Spinal cord (tissue), 10 donors: ENCODE measurements around the gene PLVAP. TPM values are rescaled to one million over a fixed set of nuclear protein-coding genes. Genes with fewer than 3 reads are reported as not detected.
A peak's percentile ranks its signal among the peaks of the same experiment; 100 is the strongest.

Experiments
- DNase-seq, 6 donors: peaks; one replicate each; pipeline versions ENCODE4 v3.0.0 to v3.0.0-alpha.2; 2013 to 2015; ENCODE audit warnings: low spot score in 6 of 6, low read depth in 4 of 6
- H3K27ac ChIP-seq: one replicate; pipeline ENCODE4 v1.5.1; 2013; ENCODE audit warnings: low read depth, low read length, control low read depth
- H3K27me3 ChIP-seq: one replicate; pipeline ENCODE4 v1.6.1; 2013; ENCODE audit warnings: low read length; ENCODE audit not compliant: control insufficient read depth, insufficient read depth
- H3K36me3 ChIP-seq: one replicate; pipeline ENCODE4 v1.6.1; 2013; ENCODE audit warnings: low read length; ENCODE audit not compliant: control insufficient read depth, insufficient read depth
- H3K4me1 ChIP-seq: one replicate; pipeline ENCODE4 v1.6.1; 2013; ENCODE audit warnings: low read length; ENCODE audit not compliant: control insufficient read depth, insufficient read depth
- H3K4me3 ChIP-seq: one replicate; pipeline ENCODE4 v1.5.1; 2013; ENCODE audit warnings: low read depth, low read length, control low read depth
- H3K9me3 ChIP-seq: one replicate; pipeline ENCODE4 v1.6.1; 2013; ENCODE audit warnings: low read length; ENCODE audit not compliant: control insufficient read depth, insufficient read depth
- WGBS: methylation state at CpG from one replicate; pipeline ENCODE4 v1.1.5; 2013; ENCODE audit warnings: missing lambda C conversion rate; ENCODE audit not compliant: insufficient coverage; 5-methylcytosine and 5-hydroxymethylcytosine counted together
- polyA plus RNA-seq, 2 donors: library from polyadenylated mRNA; unstranded; fragments of 120-200 nt; gene quantifications; one replicate each; pipeline ENCODE4 v1.2.1, GENCODE V29; 2013; ENCODE audit not compliant: insufficient read length in 2 of 2
- total RNA-seq, 2 donors: library from RNA; depleted of rRNA in 1 of 2; stranded (reverse); fragments of 120-200 nt in 1 of 2; fragments of >200 nt in 1 of 2; gene quantifications; one replicate each; pipeline versions ENCODE4 v1.2.3 to v1.2.4, GENCODE V29; 2013 to 2014
- donor health status: healthy.

PLVAP gene
- total and polyA plus RNA-seq, 4 donors, result 5.1 to 22.3 (median 9.7) TPM

DNA sequence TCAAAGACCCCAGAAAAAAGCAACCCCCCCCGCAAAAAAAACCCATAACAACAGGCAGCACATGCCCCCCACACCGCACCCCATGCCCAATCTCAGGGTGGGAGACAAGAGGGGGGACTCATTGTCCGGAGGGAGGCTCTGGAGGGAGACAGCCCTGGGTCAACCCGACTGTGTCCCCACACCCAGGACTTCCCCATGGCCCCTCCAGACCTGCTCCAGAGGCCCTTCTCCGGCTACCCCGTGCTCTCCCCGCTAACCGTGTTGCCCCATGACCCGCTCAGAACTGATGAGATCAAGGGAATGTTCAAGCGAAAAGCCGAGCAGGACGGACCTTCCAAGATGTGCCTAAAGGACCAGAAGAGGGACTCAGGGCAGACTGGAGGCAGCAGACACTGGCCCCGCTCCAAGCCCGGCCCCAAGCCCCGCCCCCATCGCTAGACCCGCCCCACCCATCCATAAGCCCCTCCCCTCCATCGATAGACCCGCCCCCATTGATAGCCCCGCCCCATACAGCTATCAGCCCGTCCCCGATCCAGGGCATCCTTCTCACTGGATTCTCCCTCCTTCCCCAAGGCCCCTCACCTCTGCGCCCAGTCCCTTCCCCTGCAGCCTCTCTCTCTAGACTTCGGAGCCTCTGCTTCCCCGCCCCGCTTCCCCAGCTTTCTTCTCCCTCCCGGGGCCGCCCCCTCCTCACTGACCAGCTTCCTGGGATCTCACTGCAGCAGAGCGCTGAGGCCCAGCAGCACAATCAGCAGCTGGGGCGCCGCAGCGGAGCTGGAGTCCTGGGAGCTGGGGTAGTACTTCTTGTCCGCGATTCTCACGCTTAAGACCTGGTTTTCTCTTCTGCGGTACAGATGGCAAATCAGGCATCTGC lies 26.1 kb upstream of the PLVAP start:
- Histone ChIP-seq H3K36me3 (no peaks in the 10 kb centered on the region), H3K27ac (no peak overlapping the region), H3K4me3 (no peak overlapping the region), H3K27me3 (peaks cover 6% of the 10 kb centered on the region), H3K4me1 (peaks cover 19% of the 10 kb centered on the region), H3K9me3 (no peaks in the 10 kb centered on the region)
- DNase-seq, result peak in 1 of 6 donors; percentile 23
- WGBS, result 26% methylated on average over 26 of the region's 36 CpGs

- Histone ChIP-seq H3K9me3 (no peaks in the 10 kb centered on the region), H3K4me1 (peaks cover 17% of the 10 kb centered on the region), H3K27me3 (peaks cover 6% of the 10 kb centered on the region), H3K36me3 (no peaks in the 10 kb centered on the region), H3K27ac (no peak overlapping the region), H3K4me3 (no peak overlapping the region)
- DNase-seq, result no peak
- WGBS, result 89% methylated on average over 5 of the region's 6 CpGs
Measured at GRCh38 chr19:17401628-17402027, 24.5 kb upstream of the PLVAP start.

GRCh38 chr19:17398902-17399527 lies 21.9 kb upstream of the PLVAP start:
- WGBS, result 62% methylated on average over 7 of the region's 8 CpGs
- Histone ChIP-seq H3K27ac (no peak overlapping the region), H3K9me3 (no peaks in the 10 kb centered on the region), H3K27me3 (peaks cover 7% of the 10 kb centered on the region), H3K4me1 (peaks cover 3% of the 10 kb centered on the region), H3K4me3 (no peak overlapping the region), H3K36me3 (no peaks in the 10 kb centered on the region)
- DNase-seq, result no peak

DNA sequence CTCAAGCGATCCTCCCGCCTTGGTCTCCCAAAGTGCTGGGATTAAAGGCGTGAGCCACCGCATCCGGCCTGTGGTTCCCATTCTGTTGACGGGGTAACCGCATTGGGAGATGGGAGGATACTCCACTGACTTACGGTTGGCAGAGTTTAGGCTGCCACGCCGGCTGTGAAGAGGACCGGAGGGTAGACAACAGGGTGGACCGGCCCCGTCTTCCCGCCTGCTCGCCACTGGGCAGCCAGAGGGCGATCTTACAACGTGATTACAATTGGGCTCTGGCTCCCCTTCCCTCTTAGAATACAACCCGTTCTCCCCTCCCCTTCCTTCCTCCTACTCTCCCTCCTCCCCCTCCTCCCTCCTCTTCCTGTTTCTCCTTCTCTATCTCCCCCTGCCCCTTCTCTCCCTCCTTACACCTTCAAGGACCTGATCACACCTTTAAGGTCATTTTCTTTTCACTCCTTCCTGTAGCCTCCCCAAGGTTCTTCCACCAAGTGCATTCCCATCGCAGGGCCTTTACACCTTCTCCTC lies 17.8 kb upstream of the PLVAP start:
- H3K4me3 ChIP-seq, result no peak overlapping the region
- H3K9me3 ChIP-seq, result no peaks in the 10 kb centered on the region
- 23% methylated on average over 16 of the region's 19 CpGs for WGBS
- H3K27me3 ChIP-seq, result peaks cover 10% of the 10 kb centered on the region
- DNase-seq, result peak in 1 of 6 donors; percentile 55
- H3K27ac ChIP-seq, result no peak overlapping the region
- H3K36me3 ChIP-seq, result no peaks in the 10 kb centered on the region
- H3K4me1 ChIP-seq, result peaks cover 13% of the 10 kb centered on the region

DNA sequence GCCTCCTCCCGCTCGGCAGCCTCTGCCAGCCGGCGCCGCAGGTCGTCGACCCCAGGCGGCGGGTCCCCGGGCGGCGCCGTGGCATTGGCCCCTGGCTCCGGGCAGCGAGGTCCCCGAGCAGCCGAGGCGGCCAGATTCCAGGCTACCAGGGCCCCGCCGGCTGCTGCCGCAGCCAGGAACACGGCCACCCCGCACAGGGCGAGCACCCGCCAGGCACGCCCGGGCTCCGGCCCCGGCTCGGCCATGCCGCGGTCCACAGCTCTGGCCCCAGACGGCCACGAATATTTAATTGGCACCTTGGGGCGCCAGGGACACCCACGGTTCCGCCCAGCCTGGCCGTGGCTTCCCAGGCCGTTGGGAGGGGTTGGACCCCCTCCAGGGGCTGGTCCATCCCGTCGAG lies 16.8 kb upstream of the PLVAP start, which contains the start of gene CCDC194:
TSS of gene CCDC194 (minus strand) at position 283 of the 400 bp plus-strand sequence. CDS start at position 245, 38 bp downstream.
- Histone ChIP-seq H3K4me3 (no peak within 1 kb of the TSS), H3K27ac (no peak within 1 kb of the TSS), H3K36me3 (no peaks in the 10 kb centered on the region), H3K9me3 (no peaks in the 10 kb centered on the region), H3K4me1 (peaks cover 13% of the 10 kb centered on the region), H3K27me3 (peaks cover 11% of the 10 kb centered on the region)
- 38% methylated on average over 41 of the region's 41 CpGs for WGBS
- DNase-seq, result no peak

- peaks cover 11% of the 10 kb centered on the region for H3K27me3 ChIP-seq
- no peak for DNase-seq
- no peak overlapping the region for H3K27ac ChIP-seq
- H3K4me3 ChIP-seq, result no peak overlapping the region
- 67% methylated on average over 1 of the region's 2 CpGs for WGBS
- H3K4me1 ChIP-seq, result peaks cover 13% of the 10 kb centered on the region
- H3K9me3 ChIP-seq, result no peaks in the 10 kb centered on the region
- H3K36me3 ChIP-seq, result no peaks in the 10 kb centered on the region
Measured at GRCh38 chr19:17393002-17393401, 15.9 kb upstream of the PLVAP start.

- DNase-seq, result peak in 1 of 6 donors; percentile 44
- peaks cover 11% of the 10 kb centered on the region for H3K27me3 ChIP-seq
- 14% methylated on average over 19 of the region's 26 CpGs for WGBS
- no peaks in the 10 kb centered on the region for H3K36me3 ChIP-seq
- H3K4me3 ChIP-seq, result peak overlapping the region; percentile 24
- peaks cover 13% of the 10 kb centered on the region for H3K4me1 ChIP-seq
- H3K9me3 ChIP-seq, result no peaks in the 10 kb centered on the region
- no peak overlapping the region for H3K27ac ChIP-seq
Measured at GRCh38 chr19:17391371-17392151, 14.4 kb upstream of the PLVAP start.

- WGBS, result under 1% methylated on average over 48 of the region's 50 CpGs
- Histone ChIP-seq H3K9me3 (no peaks in the 10 kb centered on the region), H3K36me3 (no peaks in the 10 kb centered on the region), H3K27ac (peak overlapping the region; percentile 25), H3K4me3 (peak overlapping the region; percentile 57), H3K4me1 (peaks cover 17% of the 10 kb centered on the region), H3K27me3 (peaks cover 11% of the 10 kb centered on the region)
- DNase-seq, result peak; percentile 60 to 97 (median 83)
Measured at GRCh38 chr19:17390665-17391370, 13.7 kb upstream of the PLVAP start.
